Fibroblast of villous mesenchyme (primary cell): ENCODE measurements around the gene TCF21. TPM values are rescaled to one million over a fixed set of nuclear protein-coding genes. Genes with fewer than 3 reads are reported as not detected.

Experiments used
- DNase-seq: peaks from one replicate; pipeline ENCODE4 v3.0.0-alpha.2; 2010; ENCODE audit warnings: low read depth
- H3K4me3 ChIP-seq: 2 replicates; pipeline ENCODE4 v1.5.1; 2011; ENCODE audit warnings: low read depth, mild to moderate bottlenecking, low read length
- CTCF ChIP-seq: IDR thresholded peaks from 2 replicates; pipeline ENCODE4 v1.5.1; 2012; ENCODE audit warnings: low read depth, mild to moderate bottlenecking, low read length; ENCODE audit not compliant: insufficient read depth
- total RNA-seq: library from RNA; depleted of rRNA; stranded (reverse); fragments of >200 nt; gene quantifications from 2 replicates; pipeline ENCODE4 v1.2.3, GENCODE V29; 2012

Gene TCF21
- total RNA-seq, 1 donor: under 0.01 TPM

- H3K4me3 ChIP-seq: no peak overlapping the region
- DNase-seq: no peak
- no peak for TF ChIP-seq CTCF
These were observed 49.6 kb downstream of the TCF21 start for GRCh38 chr6:133938533-133938932.

GRCh38 chr6:133939778-133940667 is 51.1 kb downstream of the TCF21 start:
- DNase-seq: no peak
- H3K4me3 ChIP-seq: no peak overlapping the region
- TF ChIP-seq CTCF: no peak

Other genes starting within 250 kb of the TCF21 start
- 6.4 and 18.6 TPM in 2 replicates for gene TBPL1, start 64.1 kb downstream of the TCF21 start, total RNA-seq
- 0.43 and 0.64 TPM in 2 replicates for gene SLC2A12, start 163.5 kb downstream of the TCF21 start, total RNA-seq